Neuronal stem cell (in vitro differentiated cells): ENCODE results near the gene PPP2R1B.
A peak's percentile ranks its signal among the peaks of the same experiment; 100 is the strongest.

ENCODE experiments used
- DNase-seq: peaks from one replicate; pipeline ENCODE4 v3.0.0-alpha.2; 2013; ENCODE audit warnings: low spot score
- H2AFZ ChIP-seq: one replicate; pipeline ENCODE4 v1.6.1; 2013; ENCODE audit warnings: mild to moderate bottlenecking, low read length, inconsistent platforms
- H2AK5ac ChIP-seq: 2 replicates; pipeline ENCODE4 v1.6.1; 2013; ENCODE audit warnings: low read depth, mild to moderate bottlenecking, inconsistent platforms, low read length, moderate library complexity, mixed read lengths
- H2BK120ac ChIP-seq: 2 replicates; pipeline ENCODE4 v1.6.1; 2013; ENCODE audit warnings: low read depth, mild to moderate bottlenecking, inconsistent platforms, low read length, moderate library complexity, mixed read lengths
- H2BK12ac ChIP-seq: one replicate; pipeline ENCODE4 v1.6.1; 2013; ENCODE audit warnings: low read length, inconsistent platforms
- H2BK15ac ChIP-seq: 2 replicates; pipeline ENCODE4 v1.6.1; 2013; ENCODE audit warnings: mild to moderate bottlenecking, low read length, inconsistent platforms, mixed read lengths
- H2BK5ac ChIP-seq: one replicate; pipeline ENCODE4 v1.6.1; 2013; ENCODE audit warnings: inconsistent platforms, mild to moderate bottlenecking, low read length, moderate library complexity
- H3K14ac ChIP-seq: one replicate; pipeline ENCODE4 v1.6.1; 2013; ENCODE audit warnings: low read length, inconsistent platforms
- H3K18ac ChIP-seq: 2 replicates; pipeline ENCODE4 v1.6.1; 2013; ENCODE audit warnings: low read length, inconsistent platforms
- H3K23ac ChIP-seq: 2 replicates; pipeline ENCODE4 v1.6.1; 2013; ENCODE audit warnings: low read depth, mild to moderate bottlenecking, mixed read lengths, low read length, inconsistent platforms; ENCODE audit not compliant: poor library complexity
- H3K27ac ChIP-seq: replicated peaks from 3 replicates; pipeline ENCODE4 v1.5.1; 2013; ENCODE audit warnings: low read length, inconsistent platforms
- H3K27me3 ChIP-seq, 3 experiments: 2 replicates each; pipeline ENCODE4 v1.6.1; 2013; ENCODE audit warnings: low read length in 3 of 3, mild to moderate bottlenecking in 2 of 3, inconsistent platforms in 1 of 3, low read depth in 1 of 3, mixed read lengths in 1 of 3, moderate library complexity in 1 of 3; ENCODE audit not compliant: control insufficient read depth in 3 of 3, insufficient read depth in 3 of 3
- H3K36me3 ChIP-seq, 2 donors: replicated peaks in 1 of 2; 2 replicates each; pipeline ENCODE4 v1.6.1; 2013; ENCODE audit warnings: low read length in 2 of 2; ENCODE audit not compliant: control insufficient read depth in 2 of 2, insufficient read depth in 2 of 2
- H3K4ac ChIP-seq: 2 replicates; pipeline ENCODE4 v1.6.1; 2013; ENCODE audit warnings: inconsistent platforms, mild to moderate bottlenecking, low read length, moderate library complexity
- H3K4me1 ChIP-seq, 2 donors: 1 replicate in 1 of 2; 2 replicates in 1 of 2; pipeline ENCODE4 v1.6.1; 2013; ENCODE audit warnings: low read length in 2 of 2, low read depth in 1 of 2; ENCODE audit not compliant: control insufficient read depth in 2 of 2, insufficient read depth in 1 of 2
- H3K4me2 ChIP-seq: one replicate; pipeline ENCODE4 v1.6.1; 2013; ENCODE audit warnings: mild to moderate bottlenecking, low read length, inconsistent platforms; ENCODE audit not compliant: insufficient read depth, poor library complexity, severe bottlenecking
- H3K4me3 ChIP-seq, 2 donors: 2 replicates each; pipeline ENCODE4 v1.5.1; 2013; ENCODE audit warnings: low read length in 2 of 2, mild to moderate bottlenecking in 2 of 2, inconsistent platforms in 1 of 2, moderate library complexity in 1 of 2
- H3K79me1 ChIP-seq: one replicate; pipeline ENCODE4 v1.6.1; 2013; ENCODE audit warnings: low read depth, mild to moderate bottlenecking, inconsistent platforms, low read length, moderate library complexity
- H3K9ac ChIP-seq: one replicate; pipeline ENCODE4 v1.6.1; 2013; ENCODE audit warnings: mild to moderate bottlenecking, low read depth, low read length, inconsistent platforms; ENCODE audit not compliant: poor library complexity
- H3K9me3 ChIP-seq, 2 donors: replicated peaks in 1 of 2; 2 replicates each; pipeline versions ENCODE3 to v1.6.1; 2013; ENCODE audit warnings: low read length in 2 of 2, mild to moderate bottlenecking in 2 of 2, inconsistent platforms in 1 of 2, low read depth in 1 of 2, mixed read lengths in 1 of 2, moderate library complexity in 1 of 2; ENCODE audit not compliant: control insufficient read depth in 2 of 2, insufficient read depth in 1 of 2
- H4K8ac ChIP-seq: one replicate; pipeline ENCODE4 v1.6.1; 2013; ENCODE audit warnings: low read depth, mild to moderate bottlenecking, inconsistent platforms, low read length, moderate library complexity
- H4K91ac ChIP-seq: one replicate; pipeline ENCODE4 v1.6.1; 2013; ENCODE audit warnings: low read length, low read depth, mild to moderate bottlenecking, inconsistent platforms; ENCODE audit not compliant: poor library complexity
- WGBS, 2 donors: extraction: QIAGEN DNeasy Blood & Tissue Kit; methylation state at CpG; one replicate each; pipeline ENCODE4 v1.1.7; 2013; ENCODE audit warnings: missing lambda C conversion rate in 2 of 2, mixed read lengths in 1 of 2; ENCODE audit not compliant: insufficient read length in 2 of 2, insufficient replicate concordance in 1 of 2; ENCODE audit errors: extremely low coverage in 2 of 2; 5-methylcytosine and 5-hydroxymethylcytosine counted together

PPP2R1B gene

DNA sequence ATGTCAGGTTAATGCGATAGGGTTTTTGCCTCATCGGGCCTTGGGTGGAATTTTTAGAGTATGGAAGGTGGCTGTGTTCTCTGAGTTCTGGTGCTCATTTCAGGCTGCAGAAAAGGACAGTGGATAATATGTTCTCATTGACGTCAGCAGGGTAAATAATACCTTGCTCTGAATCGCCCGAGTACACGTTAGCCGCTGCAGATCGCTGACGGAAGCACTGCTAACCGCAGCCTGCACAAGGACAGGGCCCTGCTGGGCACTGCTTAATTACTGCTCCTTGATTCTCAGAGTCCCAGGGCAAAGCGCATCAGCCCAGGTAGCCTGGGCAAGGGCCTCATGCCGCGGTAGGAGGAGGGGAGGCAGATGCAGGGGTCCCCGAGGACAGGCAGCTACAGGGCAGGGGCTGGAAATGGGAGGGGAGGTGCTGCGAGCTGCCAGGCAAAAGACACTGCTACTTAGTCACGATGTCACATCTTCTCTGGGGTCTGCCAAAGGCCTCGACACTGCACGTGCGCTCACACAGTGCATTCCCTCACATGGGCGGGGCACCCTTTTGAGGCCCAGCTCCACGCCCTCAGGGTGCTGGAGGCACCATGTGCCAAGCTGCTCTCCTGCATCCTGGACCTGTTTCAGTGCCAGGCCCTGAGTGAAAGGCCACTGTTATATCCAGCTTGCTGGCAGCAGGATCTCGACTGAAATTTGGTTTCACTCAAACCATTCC lies 35.2 kb downstream of the PPP2R1B start:
- H3K4me1 ChIP-seq: peaks cover 15 to 55% of the 10 kb centered on the region in 2 donors
- DNase-seq: no peak
- H3K9ac ChIP-seq: peak overlapping the region; percentile 80
- H2BK15ac ChIP-seq: no peak overlapping the region
- H3K14ac ChIP-seq: no peak overlapping the region
- no peak overlapping the region for H3K4me3 ChIP-seq
- H4K91ac ChIP-seq: no peak overlapping the region
- no peaks in the 10 kb centered on the region for H3K27me3 ChIP-seq
- no peak overlapping the region for H2BK5ac ChIP-seq
- no peak overlapping the region for H3K4me2 ChIP-seq
- no peak overlapping the region for H3K23ac ChIP-seq
- H2AK5ac ChIP-seq: no peak overlapping the region
- peaks cover 3 to 20% of the 10 kb centered on the region in 2 donors for H3K36me3 ChIP-seq
- no peak overlapping the region for H3K18ac ChIP-seq
- H3K4ac ChIP-seq: no peak overlapping the region
- no peak overlapping the region for H4K8ac ChIP-seq
- no peak overlapping the region for H2AFZ ChIP-seq
- H3K27ac ChIP-seq: no peak overlapping the region
- H2BK120ac ChIP-seq: no peak overlapping the region
- WGBS, 2 donors: no CpG with 5 or more reads among the region's 22 CpGs
- no peak overlapping the region for H2BK12ac ChIP-seq
- H3K79me1 ChIP-seq: peaks cover 1% of the 10 kb centered on the region
- no peaks in the 10 kb centered on the region for H3K9me3 ChIP-seq

DNA sequence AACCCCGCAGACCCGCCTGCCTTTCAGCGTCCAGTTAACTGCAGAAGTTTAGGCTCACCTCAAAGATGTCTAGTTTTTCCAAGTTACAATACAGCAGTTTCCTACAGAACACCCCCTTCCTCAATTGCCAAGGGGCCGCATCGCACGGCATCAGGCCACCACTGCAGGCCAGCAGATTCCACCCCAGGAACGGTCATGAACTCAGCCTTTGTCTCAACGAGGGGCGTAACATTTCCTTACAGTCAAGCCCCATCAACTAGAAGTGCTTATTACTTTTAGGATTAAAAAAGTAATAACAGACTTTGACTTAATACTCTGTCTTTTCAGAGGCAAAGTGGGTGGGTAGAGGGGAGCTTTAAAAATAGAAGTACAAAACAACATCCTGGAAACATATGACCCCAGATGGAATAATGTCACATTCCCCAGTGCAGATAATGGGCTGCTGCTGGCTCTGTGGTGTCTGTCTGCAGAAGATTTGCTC lies 36.3 kb downstream of the PPP2R1B start:
- Histone ChIP-seq H2AK5ac (no peak overlapping the region), H3K14ac (no peak overlapping the region), H3K9me3 (no peaks in the 10 kb centered on the region), H2BK5ac (no peak overlapping the region), H3K18ac (no peak overlapping the region), H4K8ac (no peak overlapping the region), H3K4ac (no peak overlapping the region), H3K4me2 (no peak overlapping the region), H4K91ac (no peak overlapping the region), H2BK120ac (no peak overlapping the region), H3K9ac (no peak overlapping the region), H3K27ac (no peak overlapping the region), H2AFZ (no peak overlapping the region), H3K27me3 (no peaks in the 10 kb centered on the region), H3K4me1 (peaks cover 14 to 44% of the 10 kb centered on the region in 2 donors), H3K79me1 (peaks cover 1% of the 10 kb centered on the region), H3K36me3 (peaks cover 3 to 32% of the 10 kb centered on the region in 2 donors), H2BK15ac (no peak overlapping the region), H3K23ac (no peak overlapping the region), H3K4me3 (no peak overlapping the region), H2BK12ac (no peak overlapping the region)
- DNase-seq: no peak
- no CpG with 5 or more reads among the region's 9 CpGs for WGBS, 2 donors

DNA sequence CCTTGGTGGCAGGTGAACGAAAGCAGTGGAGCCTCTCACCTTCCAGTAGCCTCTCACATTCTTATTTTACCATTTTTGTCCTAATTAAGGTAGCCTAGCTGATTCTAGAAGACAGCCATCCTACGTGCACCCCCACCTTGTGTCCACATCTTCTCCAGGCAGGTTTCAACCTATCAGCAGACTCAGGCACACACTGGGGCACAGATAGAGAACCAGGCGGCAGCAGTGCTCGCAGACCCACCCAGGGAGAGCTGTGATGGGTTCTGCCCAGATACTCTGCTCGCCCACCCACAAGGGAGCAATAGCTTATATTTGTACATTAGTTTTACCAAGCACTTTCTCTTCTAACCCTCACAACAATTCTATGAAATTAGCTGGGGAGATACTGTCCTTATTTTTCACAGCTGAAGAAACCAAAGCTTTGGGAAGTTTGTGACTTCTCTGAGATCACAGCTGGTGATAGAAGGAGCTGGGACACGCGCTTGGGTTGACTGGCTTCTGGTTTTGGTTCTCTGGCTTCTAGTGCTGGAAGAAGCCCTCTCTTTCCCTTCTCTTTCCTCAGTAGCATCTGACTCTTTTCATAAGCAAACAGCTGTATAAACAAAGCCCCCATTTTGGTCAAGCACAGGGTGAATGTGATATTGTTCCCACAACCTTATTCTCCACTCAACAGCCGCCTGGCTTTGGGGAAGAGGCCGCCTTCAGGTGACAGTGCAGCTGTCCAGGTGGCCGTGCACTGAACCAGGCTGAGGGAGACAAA lies 36.9 kb downstream of the PPP2R1B start:
- Histone ChIP-seq H2BK120ac (no peak overlapping the region), H3K14ac (no peak overlapping the region), H3K36me3 (peaks cover 8 to 38% of the 10 kb centered on the region in 2 donors), H3K18ac (no peak overlapping the region), H3K4me2 (no peak overlapping the region), H3K27ac (no peak overlapping the region), H4K8ac (no peak overlapping the region), H3K9me3 (no peaks in the 10 kb centered on the region), H2AK5ac (no peak overlapping the region), H3K4me1 (peaks cover 14 to 38% of the 10 kb centered on the region in 2 donors), H2BK15ac (no peak overlapping the region), H2BK5ac (no peak overlapping the region), H3K4ac (no peak overlapping the region), H3K79me1 (peaks cover 1% of the 10 kb centered on the region), H4K91ac (no peak overlapping the region), H2BK12ac (no peak overlapping the region), H3K9ac (no peak overlapping the region), H3K23ac (no peak overlapping the region), H3K27me3 (no peaks in the 10 kb centered on the region), H2AFZ (no peak overlapping the region), H3K4me3 (no peak overlapping the region)
- DNase-seq: no peak
- WGBS, 2 donors: no CpG with 5 or more reads among the region's 10 CpGs

DNA sequence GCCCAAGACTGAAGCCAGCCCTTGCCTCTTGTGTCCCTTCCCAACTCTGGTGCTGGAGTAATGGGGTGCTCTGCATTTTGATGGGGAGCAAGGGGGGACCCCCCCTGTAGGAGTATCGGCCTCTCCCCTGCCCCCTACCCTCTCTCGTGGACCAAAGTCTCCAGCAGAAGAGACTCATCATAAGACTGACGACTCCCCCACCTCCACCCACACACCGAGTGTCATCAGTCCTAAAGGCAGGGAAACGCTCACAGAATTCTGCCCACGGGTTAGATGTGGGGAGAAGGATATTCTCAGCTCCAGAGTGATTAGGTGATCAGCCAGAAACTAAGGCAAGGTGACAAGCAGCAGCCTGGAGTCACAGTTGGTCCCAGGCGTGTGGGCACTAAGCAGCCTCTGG lies 38.8 kb downstream of the PPP2R1B start:
- WGBS, 2 donors: no CpG with 5 or more reads among the region's 7 CpGs
- no peak overlapping the region for H3K14ac ChIP-seq
- H2BK5ac ChIP-seq: no peak overlapping the region
- peaks cover 4 to 23% of the 10 kb centered on the region in 2 donors for H3K4me1 ChIP-seq
- no peak overlapping the region for H3K9ac ChIP-seq
- H2AFZ ChIP-seq: no peak overlapping the region
- H2BK15ac ChIP-seq: no peak overlapping the region
- H2AK5ac ChIP-seq: no peak overlapping the region
- H4K8ac ChIP-seq: no peak overlapping the region
- no peak overlapping the region for H2BK120ac ChIP-seq
- no peak overlapping the region for H3K4ac ChIP-seq
- no peak overlapping the region for H2BK12ac ChIP-seq
- H3K18ac ChIP-seq: no peak overlapping the region
- H3K4me2 ChIP-seq: no peak overlapping the region
- H3K27me3 ChIP-seq: no peaks in the 10 kb centered on the region
- no peaks in the 10 kb centered on the region for H3K9me3 ChIP-seq
- H3K4me3 ChIP-seq: no peak overlapping the region
- no peak for DNase-seq
- H3K79me1 ChIP-seq: peaks cover 1% of the 10 kb centered on the region
- no peak overlapping the region for H4K91ac ChIP-seq
- no peak overlapping the region for H3K27ac ChIP-seq
- H3K36me3 ChIP-seq: peaks cover 15 to 56% of the 10 kb centered on the region in 2 donors
- no peak overlapping the region for H3K23ac ChIP-seq
